H9 (cell line): Measurements from ENCODE around the gene SYNE4. TPM values are rescaled to one million over a fixed set of nuclear protein-coding genes. Genes with fewer than 3 reads are reported as not detected.

Source experiments
- DNase-seq: peaks from one replicate; pipeline ENCODE4 v3.0.0-alpha.2; 2017
- H2AFZ ChIP-seq: one replicate; pipeline ENCODE4 v1.6.1; 2013; ENCODE audit warnings: mild to moderate bottlenecking, low read length, control low read depth, moderate library complexity
- H2AK5ac ChIP-seq: 2 replicates; pipeline ENCODE4 v1.6.1; 2013; ENCODE audit warnings: low read length, control low read depth, mixed read lengths; ENCODE audit not compliant: insufficient read length
- H2BK120ac ChIP-seq: one replicate; pipeline ENCODE4 v1.6.1; 2013; ENCODE audit warnings: low read depth, mild to moderate bottlenecking, low read length, control low read depth, inconsistent platforms; ENCODE audit not compliant: poor library complexity, severe bottlenecking
- H2BK12ac ChIP-seq: 2 replicates; pipeline ENCODE4 v1.6.1; 2013; ENCODE audit warnings: low read length, control low read depth, mixed read lengths, low read depth; ENCODE audit not compliant: insufficient read length
- H2BK15ac ChIP-seq: 2 replicates; pipeline ENCODE4 v1.6.1; 2013; ENCODE audit warnings: low read depth, low read length, control low read depth
- H2BK20ac ChIP-seq: one replicate; pipeline ENCODE4 v1.6.1; 2013; ENCODE audit warnings: low read depth, mild to moderate bottlenecking, low read length, control low read depth, inconsistent platforms; ENCODE audit not compliant: poor library complexity, severe bottlenecking
- H2BK5ac ChIP-seq: 2 replicates; pipeline ENCODE4 v1.6.1; 2013; ENCODE audit warnings: low read length, control low read depth, mixed read lengths; ENCODE audit not compliant: insufficient read length
- H3K14ac ChIP-seq: 2 replicates; pipeline ENCODE4 v1.6.1; 2013; ENCODE audit warnings: low read length, control low read depth; ENCODE audit not compliant: insufficient read depth
- H3K18ac ChIP-seq: 2 replicates; pipeline ENCODE4 v1.6.1; 2013; ENCODE audit warnings: low read depth, mild to moderate bottlenecking, mixed read lengths, low read length, control low read depth; ENCODE audit not compliant: insufficient read length
- H3K23ac ChIP-seq: 2 replicates; pipeline ENCODE4 v1.6.1; 2013; ENCODE audit warnings: low read length, control low read depth, mixed read lengths, low read depth; ENCODE audit not compliant: insufficient read length
- H3K23me2 ChIP-seq: 2 replicates; pipeline ENCODE4 v1.6.1; 2013; ENCODE audit warnings: low read depth, mild to moderate bottlenecking, mixed read lengths, low read length, control low read depth; ENCODE audit not compliant: insufficient read length, poor library complexity, severe bottlenecking
- H3K27ac ChIP-seq: 2 replicates; pipeline ENCODE4 v1.5.1; 2013; ENCODE audit warnings: low read length, control low read depth, mixed read lengths, low read depth; ENCODE audit not compliant: insufficient read length
- H3K27me3 ChIP-seq: 2 replicates; pipeline ENCODE4 v1.6.1; 2013; ENCODE audit warnings: low read length, control low read depth, inconsistent platforms; ENCODE audit not compliant: insufficient read depth
- H3K4ac ChIP-seq: 2 replicates; pipeline ENCODE4 v1.6.1; 2013; ENCODE audit warnings: low read depth, mild to moderate bottlenecking, control low read depth, inconsistent platforms, low read length, moderate library complexity
- H3K4me1 ChIP-seq: 2 replicates; pipeline ENCODE4 v1.6.1; 2013; ENCODE audit warnings: low read length, control low read depth, inconsistent platforms; ENCODE audit not compliant: insufficient read depth
- H3K4me2 ChIP-seq: 2 replicates; pipeline ENCODE4 v1.6.1; 2013; ENCODE audit warnings: low read length, control low read depth, mixed read lengths; ENCODE audit not compliant: insufficient read length, insufficient read depth
- H3K56ac ChIP-seq: 2 replicates; pipeline ENCODE4 v1.6.1; 2013; ENCODE audit warnings: low read depth, mild to moderate bottlenecking, mixed read lengths, low read length, control low read depth; ENCODE audit not compliant: insufficient read length
- H3K79me1 ChIP-seq: 2 replicates; pipeline ENCODE4 v1.6.1; 2013; ENCODE audit warnings: low read depth, mild to moderate bottlenecking, moderate library complexity, low read length, control low read depth, inconsistent platforms; ENCODE audit not compliant: insufficient read depth, poor library complexity, severe bottlenecking
- H3K79me2 ChIP-seq: 2 replicates; pipeline ENCODE4 v1.6.1; 2013; ENCODE audit warnings: low read length, control low read depth, inconsistent platforms; ENCODE audit not compliant: insufficient read depth
- H3K9ac ChIP-seq: 2 replicates; pipeline ENCODE4 v1.6.1; 2013; ENCODE audit warnings: low read length, control low read depth, mixed read lengths; ENCODE audit not compliant: insufficient read length; ENCODE audit errors: extremely low read depth
- H3K9me3 ChIP-seq: one replicate; pipeline ENCODE4 v1.6.1; 2013; ENCODE audit warnings: low read depth, low read length, inconsistent platforms; ENCODE audit not compliant: control insufficient read depth
- H3T11ph ChIP-seq: one replicate; pipeline ENCODE4 v1.6.1; 2013; ENCODE audit warnings: mild to moderate bottlenecking, low read length, control low read depth, inconsistent platforms
- H4K20me1 ChIP-seq: one replicate; pipeline ENCODE4 v1.6.1; 2013; ENCODE audit not compliant: control insufficient read depth, insufficient read length, insufficient read depth
- H4K5ac ChIP-seq: 2 replicates; pipeline ENCODE4 v1.6.1; 2013; ENCODE audit warnings: low read depth, mild to moderate bottlenecking, mixed read lengths, low read length, control low read depth; ENCODE audit not compliant: insufficient read length
- H4K8ac ChIP-seq: replicated peaks from 2 replicates; pipeline ENCODE4 v1.6.1; 2013; ENCODE audit warnings: low read length, control low read depth, mixed read lengths, low read depth; ENCODE audit not compliant: insufficient read length
- H4K91ac ChIP-seq: 2 replicates; pipeline ENCODE4 v1.6.1; 2013; ENCODE audit warnings: low read depth, mild to moderate bottlenecking, moderate library complexity, mixed read lengths, low read length, control low read depth; ENCODE audit not compliant: insufficient read length
- H3K27ac Mint-ChIP-seq, 3 experiments: 2 replicates in 2 of 3; 3 replicates in 1 of 3; pipeline ENCODE4 v1.8.0; 2020 to 2021; ENCODE audit warnings: mixed read lengths in 3 of 3, mild to moderate bottlenecking in 1 of 3, moderate library complexity in 1 of 3
- H3K27me3 Mint-ChIP-seq: 2 replicates; pipeline ENCODE4 v1.8.0; 2021; ENCODE audit warnings: low read depth, mild to moderate bottlenecking, moderate library complexity, mixed read lengths
- H3K36me3 Mint-ChIP-seq, 3 experiments: 2 replicates in 2 of 3; 3 replicates in 1 of 3; pipeline ENCODE4 v1.8.0; 2020 to 2021; ENCODE audit warnings: low read depth in 3 of 3, mixed read lengths in 3 of 3; ENCODE audit not compliant: insufficient read depth in 1 of 3
- H3K4me1 Mint-ChIP-seq, 2 experiments: 2 replicates each; pipeline ENCODE4 v1.8.0; 2020; ENCODE audit warnings: mixed read lengths in 2 of 2
- H3K4me3 Mint-ChIP-seq, 2 experiments: 2 replicates in 1 of 2; 3 replicates in 1 of 2; pipeline ENCODE4 v1.8.0; 2020 to 2021; ENCODE audit warnings: mild to moderate bottlenecking in 2 of 2, mixed read lengths in 2 of 2, moderate library complexity in 1 of 2
- H3K9me3 Mint-ChIP-seq, 2 experiments: 2 replicates in 1 of 2; 3 replicates in 1 of 2; pipeline ENCODE4 v1.8.0; 2020; ENCODE audit warnings: mild to moderate bottlenecking in 2 of 2, mixed read lengths in 2 of 2, moderate library complexity in 1 of 2
- CTCF ChIP-seq: fragments of 200-600 bp; sonication (generic); conservative IDR thresholded peaks from 3 replicates; pipeline ENCODE4 v1.8.0; 2021; ENCODE audit warnings: antibody characterized with exemption, mild to moderate bottlenecking
- WGBS: extraction: QIAGEN DNeasy Blood & Tissue Kit; methylation state at CpG from one replicate; pipeline ENCODE4 v1.1.7; 2013; ENCODE audit warnings: missing lambda C conversion rate, low lambda C conversion rate, mixed read lengths; ENCODE audit not compliant: insufficient read length; ENCODE audit errors: extremely low coverage; 5-methylcytosine and 5-hydroxymethylcytosine counted together
- total RNA-seq: library from RNA; stranded (reverse); gene quantifications from 2 replicates; pipeline ENCODE4 v1.2.1, GENCODE V29; 2021

Gene SYNE4
- total RNA-seq, 1 experiment from 2014 or later = 19.2 TPM

- no peaks in the 10 kb centered on the region for H3K4me1 ChIP-seq
- H4K5ac ChIP-seq = no peak overlapping the region
- Mint-ChIP-seq H3K4me3 (no peak overlapping the region), H3K36me3 (no peaks in the 10 kb centered on the region), H3K27me3 (peaks cover 45% of the 10 kb centered on the region), H3K27ac (no peak overlapping the region), H3K9me3 (peaks cover 0 to 2% of the 10 kb centered on the region in 2 experiments; a peak in 1 of 5 replicates), H3K4me1 (peaks cover 5 to 9% of the 10 kb centered on the region in 2 experiments; a peak in 2 of 4 replicates)
- H3T11ph ChIP-seq = no peak overlapping the region
- H2BK5ac ChIP-seq = no peak overlapping the region
- H3K18ac ChIP-seq = no peak overlapping the region
- no peak overlapping the region for H2BK12ac ChIP-seq
- H3K9me3 ChIP-seq = no peaks in the 10 kb centered on the region
- no CpG with 5 or more reads among the region's 6 CpGs for WGBS
- H2AK5ac ChIP-seq = no peak overlapping the region
- H4K20me1 ChIP-seq = peaks cover 2% of the 10 kb centered on the region
- H3K79me1 ChIP-seq = no peaks in the 10 kb centered on the region
- H2BK15ac ChIP-seq = no peak overlapping the region
- H3K4me2 ChIP-seq = no peak overlapping the region
- DNase-seq = no peak
- H2AFZ ChIP-seq = no peak overlapping the region
- H2BK20ac ChIP-seq = no peak overlapping the region
- no peak for TF ChIP-seq CTCF
- no peak overlapping the region for H3K14ac ChIP-seq
- H3K23me2 ChIP-seq = no peaks in the 10 kb centered on the region
- H3K56ac ChIP-seq = no peak overlapping the region
- no peak overlapping the region for H4K91ac ChIP-seq
- H3K79me2 ChIP-seq = no peaks in the 10 kb centered on the region
- no peak overlapping the region for H3K23ac ChIP-seq
- H3K4ac ChIP-seq = no peak overlapping the region
- H3K27me3 ChIP-seq = peaks cover 14% of the 10 kb centered on the region
- H3K9ac ChIP-seq = no peak overlapping the region
- no peak overlapping the region for H2BK120ac ChIP-seq
- H4K8ac ChIP-seq = no peak overlapping the region
- no peak overlapping the region for H3K27ac ChIP-seq
Measured at GRCh38 chr19:35955881-35956634, 52.6 kb downstream of the SYNE4 start.

Other genes starting within 250 kb of the SYNE4 start
- 18.7 and 19.5 TPM in 2 replicates for gene ARHGAP33, start 233.2 kb downstream of the SYNE4 start, total RNA-seq
- gene PRODH2, start 196.0 kb downstream of the SYNE4 start, total RNA-seq = not detected in 2 replicates
- gene NPHS1, start 156.3 kb downstream of the SYNE4 start, total RNA-seq = 0.83 and 1.1 TPM in 2 replicates
- gene KIRREL2, start 151.9 kb downstream of the SYNE4 start, total RNA-seq = 3.1 and 3.6 TPM in 2 replicates
- gene APLP1, start 140.2 kb downstream of the SYNE4 start, total RNA-seq = 29.9 and 36.9 TPM in 2 replicates
- gene NFKBID, start 108.3 kb downstream of the SYNE4 start, total RNA-seq = 18.4 and 18.8 TPM in 2 replicates
- gene HCST, start 106.3 kb downstream of the SYNE4 start, total RNA-seq = 0.68 and 1.8 TPM in 2 replicates
- gene TYROBP, start 100.5 kb downstream of the SYNE4 start, total RNA-seq = not detected in 2 replicates
- 18.4 and 20.5 TPM in 2 replicates for gene LRFN3, start 72.4 kb downstream of the SYNE4 start, total RNA-seq
- gene SDHAF1, start 13.6 kb downstream of the SYNE4 start, total RNA-seq = 14.7 and 16.0 TPM in 2 replicates
- 28.0 and 32.5 TPM in 2 replicates for gene ALKBH6, start 5.4 kb upstream of the SYNE4 start, total RNA-seq
- 19.7 and 20.9 TPM in 2 replicates for gene CLIP3, start 24.1 kb upstream of the SYNE4 start, total RNA-seq
- gene THAP8, start 45.5 kb upstream of the SYNE4 start, total RNA-seq = 5.1 and 5.4 TPM in 2 replicates
- 28.5 and 30.0 TPM in 2 replicates for gene WDR62, start 46.1 kb upstream of the SYNE4 start, total RNA-seq
- gene OVOL3, start 102.3 kb upstream of the SYNE4 start, total RNA-seq = not detected in 2 replicates
- gene POLR2I, start 106.1 kb upstream of the SYNE4 start, total RNA-seq = 145 and 146 TPM in 2 replicates
- 203 and 216 TPM in 2 replicates for gene TBCB, start 106.7 kb upstream of the SYNE4 start, total RNA-seq
- 379 and 399 TPM in 2 replicates for gene CAPNS1, start 131.3 kb upstream of the SYNE4 start, total RNA-seq
- not detected in 2 replicates for gene COX7A1, start 143.6 kb upstream of the SYNE4 start, total RNA-seq
- 4.8 and 5.3 TPM in 2 replicates for gene ZNF565, start 205.9 kb upstream of the SYNE4 start, total RNA-seq
- gene ZNF146, start 206.3 kb upstream of the SYNE4 start, total RNA-seq = 166 and 167 TPM in 2 replicates